Subcutaneous abdominal adipose tissue (tissue), 5 donors: ENCODE results near the gene SORCS3.

Experiments used
- H3K27ac ChIP-seq: one replicate; pipeline ENCODE4 v1.7.0; 2013; ENCODE audit warnings: low read depth, mild to moderate bottlenecking, inconsistent platforms, low read length, moderate library complexity
- H3K27me3 ChIP-seq, 5 donors: one replicate each; pipeline ENCODE4 v1.7.0; 2013; ENCODE audit warnings: low read length in 5 of 5, inconsistent platforms in 1 of 5; ENCODE audit not compliant: control insufficient read depth in 5 of 5, insufficient read depth in 4 of 5
- H3K36me3 ChIP-seq, 5 donors: one replicate each; pipeline ENCODE4 v1.7.0; 2013; ENCODE audit warnings: low read length in 5 of 5; ENCODE audit not compliant: control insufficient read depth in 5 of 5, insufficient read depth in 5 of 5
- H3K4me1 ChIP-seq, 5 donors: one replicate each; pipeline ENCODE4 v1.7.0; 2013; ENCODE audit warnings: low read length in 5 of 5, mild to moderate bottlenecking in 3 of 5, moderate library complexity in 1 of 5; ENCODE audit not compliant: control insufficient read depth in 5 of 5, insufficient read depth in 5 of 5
- H3K4me3 ChIP-seq, 5 donors: one replicate each; pipeline ENCODE4 v1.7.0; 2013; ENCODE audit warnings: low read length in 5 of 5, low read depth in 1 of 5
- H3K9ac ChIP-seq, 5 donors: one replicate each; pipeline ENCODE4 v1.7.0; 2013; ENCODE audit warnings: low read length in 5 of 5, mild to moderate bottlenecking in 4 of 5, moderate library complexity in 3 of 5
- H3K9me3 ChIP-seq, 5 donors: one replicate each; pipeline ENCODE4 v1.7.0; 2013; ENCODE audit warnings: low read length in 5 of 5; ENCODE audit not compliant: control insufficient read depth in 5 of 5
- donor health status: healthy.
- donor health status: healthy.
- donor health status: healthy.
- donor health status: healthy.
- donor health status: healthy.

SORCS3 gene

DNA sequence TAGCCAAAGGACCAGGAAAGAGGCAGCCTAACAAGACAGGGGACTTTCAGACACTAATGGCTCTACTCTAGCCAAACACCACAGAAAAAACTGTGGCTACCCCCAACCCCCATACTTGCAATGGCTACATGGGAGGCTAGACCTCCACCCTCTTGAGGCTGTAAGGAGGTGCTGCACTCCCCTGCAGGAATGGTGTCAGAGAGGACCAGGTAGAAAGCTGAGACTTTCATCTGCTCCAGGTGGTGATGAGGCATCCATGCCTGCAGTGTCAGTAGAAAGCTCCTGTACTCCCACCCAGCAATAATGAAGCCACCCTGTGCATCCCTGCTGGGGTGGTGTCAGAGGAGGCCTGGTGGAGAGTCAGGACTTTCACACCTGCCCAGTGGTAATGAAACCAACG is 18.9 kb upstream of the SORCS3 start:
- Histone ChIP-seq H3K27ac (no peak overlapping the region), H3K9me3 (peaks cover 0 to 5% (median 2%) of the 10 kb centered on the region in 5 donors), H3K4me3 (no peak overlapping the region), H3K36me3 (no peaks in the 10 kb centered on the region), H3K4me1 (no peaks in the 10 kb centered on the region), H3K9ac (no peak overlapping the region), H3K27me3 (peaks cover 0 to 10% (median 6%) of the 10 kb centered on the region in 5 donors)

GRCh38 chr10:104622598-104623209 is 18.4 kb upstream of the SORCS3 start:
- Histone ChIP-seq H3K27ac (no peak overlapping the region), H3K36me3 (no peaks in the 10 kb centered on the region), H3K4me3 (no peak overlapping the region), H3K27me3 (peaks cover 0 to 10% (median 6%) of the 10 kb centered on the region in 5 donors), H3K9me3 (peaks cover 0 to 2% (median 0%) of the 10 kb centered on the region in 5 donors), H3K9ac (no peak overlapping the region), H3K4me1 (no peaks in the 10 kb centered on the region)

GRCh38 chr10:104630731-104631130 is 10.4 kb upstream of the SORCS3 start:
- no peak overlapping the region for H3K9ac ChIP-seq
- H3K4me1 ChIP-seq: no peaks in the 10 kb centered on the region
- H3K27ac ChIP-seq: no peak overlapping the region
- H3K27me3 ChIP-seq: peaks cover 0 to 7% (median 0%) of the 10 kb centered on the region in 5 donors
- H3K4me3 ChIP-seq: no peak overlapping the region
- H3K36me3 ChIP-seq: no peaks in the 10 kb centered on the region
- no peaks in the 10 kb centered on the region for H3K9me3 ChIP-seq

- Histone ChIP-seq H3K4me1 (no peaks in the 10 kb centered on the region), H3K9me3 (no peaks in the 10 kb centered on the region), H3K9ac (no peak overlapping the region), H3K27me3 (peaks cover 0 to 9% (median 4%) of the 10 kb centered on the region in 5 donors), H3K36me3 (no peaks in the 10 kb centered on the region), H3K4me3 (no peak overlapping the region), H3K27ac (no peak overlapping the region)
These were observed 9.1 kb upstream of the SORCS3 start for GRCh38 chr10:104631946-104632345.

GRCh38 chr10:104638861-104639589 is 2.1 kb upstream of the SORCS3 start:
- Histone ChIP-seq H3K36me3 (no peaks in the 10 kb centered on the region), H3K4me1 (peaks cover 0 to 11% (median 4%) of the 10 kb centered on the region in 5 donors), H3K27me3 (peaks cover 24 to 47% (median 39%) of the 10 kb centered on the region in 5 donors), H3K4me3 (no peak overlapping the region), H3K9ac (no peak overlapping the region), H3K9me3 (no peaks in the 10 kb centered on the region), H3K27ac (no peak overlapping the region)

- Histone ChIP-seq H3K9ac (no peak overlapping the region), H3K27ac (no peak overlapping the region), H3K36me3 (no peaks in the 10 kb centered on the region), H3K27me3 (peaks cover 24 to 53% (median 41%) of the 10 kb centered on the region in 5 donors), H3K9me3 (no peaks in the 10 kb centered on the region), H3K4me1 (peaks cover 0 to 11% (median 4%) of the 10 kb centered on the region in 5 donors), H3K4me3 (no peak overlapping the region)
These were observed 1.3 kb upstream of the SORCS3 start for GRCh38 chr10:104639590-104640338.

DNA sequence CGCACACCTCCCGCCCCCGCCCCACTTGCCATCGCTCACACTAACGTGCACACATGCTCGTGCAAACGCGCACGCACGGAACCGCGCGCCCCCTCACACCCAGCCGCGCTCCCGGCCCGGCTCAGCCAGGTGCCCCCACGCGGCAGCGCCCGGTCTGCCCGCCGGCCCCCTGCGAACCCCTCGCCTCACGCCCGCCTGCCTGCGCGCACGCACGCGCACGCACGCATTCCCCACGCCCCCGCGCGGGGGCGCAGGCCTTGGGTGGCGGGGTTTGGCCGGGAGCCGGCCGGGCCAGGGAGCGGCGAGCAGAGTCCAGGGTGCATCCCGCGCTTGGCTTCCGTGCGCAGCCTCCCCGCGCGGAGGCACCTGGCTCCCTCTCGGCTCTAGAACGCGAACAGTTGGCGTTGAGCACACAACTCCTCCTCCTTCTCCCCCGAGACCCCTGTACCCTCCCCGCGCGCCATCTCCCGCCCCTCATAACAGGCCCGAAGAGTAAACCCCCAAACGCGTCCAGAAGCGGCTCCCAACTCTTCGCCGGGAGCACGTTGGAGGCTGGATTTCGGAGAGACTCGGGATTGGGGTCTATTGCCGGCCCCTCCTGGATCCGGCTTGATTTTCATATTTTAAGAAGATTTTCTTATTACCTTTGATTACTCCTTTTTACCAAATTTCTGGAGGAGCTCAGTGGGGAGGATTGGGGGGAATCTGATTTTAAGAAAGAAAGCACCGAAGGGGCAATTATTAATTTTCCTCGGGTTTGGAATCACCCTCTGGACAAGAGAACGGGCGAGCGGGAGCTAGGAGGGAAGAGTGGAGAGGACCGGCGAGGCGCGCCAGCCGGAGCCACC is 527 bp upstream of the SORCS3 start:
- Histone ChIP-seq H3K27me3 (peaks cover 27 to 52% (median 42%) of the 10 kb centered on the region in 5 donors), H3K9me3 (no peaks in the 10 kb centered on the region), H3K9ac (no peak overlapping the region), H3K4me1 (peaks cover 0 to 11% (median 4%) of the 10 kb centered on the region in 5 donors), H3K36me3 (no peaks in the 10 kb centered on the region), H3K4me3 (no peak overlapping the region), H3K27ac (no peak overlapping the region)

- Histone ChIP-seq H3K9ac (no peak overlapping the region), H3K9me3 (no peaks in the 10 kb centered on the region), H3K4me1 (peaks cover 0 to 11% (median 4%) of the 10 kb centered on the region in 5 donors), H3K27me3 (peaks cover 27 to 49% (median 42%) of the 10 kb centered on the region in 5 donors), H3K27ac (no peak overlapping the region), H3K36me3 (no peaks in the 10 kb centered on the region), H3K4me3 (no peak overlapping the region)
These were observed 1.0 kb downstream of the SORCS3 start for GRCh38 chr10:104641937-104642657.

- Histone ChIP-seq H3K27me3 (peaks cover 27 to 48% (median 40%) of the 10 kb centered on the region in 5 donors), H3K4me1 (peaks cover 0 to 11% (median 4%) of the 10 kb centered on the region in 5 donors), H3K4me3 (peak overlapping the region in 1 of 5 donors; percentile 30), H3K36me3 (no peaks in the 10 kb centered on the region), H3K9ac (no peak overlapping the region), H3K27ac (no peak overlapping the region), H3K9me3 (no peaks in the 10 kb centered on the region)
These were observed 1.7 kb downstream of the SORCS3 start for GRCh38 chr10:104642658-104643302.
